GM18951 (cell line): Measurements from ENCODE around the gene CAPN3.

ENCODE experiments used
- POLR2A ChIP-seq: IDR thresholded peaks from 4 replicates; pipeline ENCODE4 v1.6.1; 2011; ENCODE audit warnings: mild to moderate bottlenecking; ENCODE audit not compliant: insufficient read length, insufficient read depth; ENCODE audit errors: extremely low read depth
- in situ Hi-C: fragments of 300-500 bp; cut with MboI; formaldehyde crosslinking; loops from one replicate; pipeline ENCODE4 v1.12.0; 2022; ENCODE audit warnings: low sequenced_read_pairs, mixed read lengths, inconsistent platforms; ENCODE audit not compliant: unreplicated experiment

Gene CAPN3

GRCh38 chr15:42365921-42366550 lies 6.7 kb downstream of the CAPN3 start:
- in situ Hi-C loops, result no loop called here
- TF ChIP-seq POLR2A, result no peak

DNA sequence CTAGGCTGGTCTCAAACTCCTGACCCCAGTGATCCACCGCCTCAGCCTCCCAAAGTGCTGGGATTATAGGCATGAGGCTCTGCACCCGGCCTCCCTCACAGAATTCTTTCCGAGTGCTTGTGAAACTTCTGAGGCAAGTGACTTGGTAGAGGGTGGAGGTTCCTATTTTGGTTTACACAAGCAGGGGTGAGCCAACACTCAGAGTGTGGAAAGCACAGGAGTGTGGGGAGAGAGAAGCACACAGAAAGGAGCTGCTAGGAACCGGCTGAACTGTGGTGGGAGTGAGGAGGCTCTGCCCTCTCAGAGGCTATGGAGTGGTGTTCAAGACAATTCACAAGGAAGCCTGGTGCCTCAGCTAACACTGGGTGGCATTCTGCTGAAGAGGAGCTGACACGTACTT lies 7.7 kb downstream of the CAPN3 start:
- no peak for TF ChIP-seq POLR2A
- in situ Hi-C loops, result no loop called here

- in situ Hi-C loops, result no loop called here
- TF ChIP-seq POLR2A, result no peak
Observed at GRCh38 chr15:42368096-42368495, 8.8 kb downstream of the CAPN3 start.

- no peak for TF ChIP-seq POLR2A
- in situ Hi-C loops, result no loop called here
Observed at GRCh38 chr15:42371096-42371495, 11.8 kb downstream of the CAPN3 start.

GRCh38 chr15:42373274-42373673 lies 14.0 kb downstream of the CAPN3 start:
- TF ChIP-seq POLR2A, result no peak
- in situ Hi-C loops, result no loop called here

DNA sequence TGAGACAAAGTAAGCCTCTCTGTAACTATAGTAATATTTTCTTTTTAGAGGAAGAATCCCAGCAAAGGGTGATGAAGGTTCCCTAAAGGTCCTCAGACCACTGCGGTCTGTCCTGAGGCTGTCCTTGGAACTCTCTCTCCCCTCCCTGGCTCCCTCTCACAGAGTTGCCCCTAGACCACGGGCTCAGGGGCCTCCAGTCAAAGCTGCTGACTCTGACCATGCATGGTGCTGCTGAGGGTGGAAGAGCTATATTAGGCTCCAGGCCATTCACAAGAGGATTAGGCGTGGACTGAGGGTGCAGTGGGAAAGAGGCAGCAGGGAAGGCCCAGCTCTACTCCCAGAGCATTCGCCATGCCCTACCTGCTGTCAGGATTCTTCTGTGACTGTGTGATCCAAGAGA lies 14.6 kb downstream of the CAPN3 start:
- TF ChIP-seq POLR2A, result no peak
- in situ Hi-C loops, result no loop called here

GRCh38 chr15:42374810-42375209 lies 15.5 kb downstream of the CAPN3 start:
- TF ChIP-seq POLR2A, result no peak
- in situ Hi-C loops, result no loop called here

- in situ Hi-C loops, result no loop called here
- no peak for TF ChIP-seq POLR2A
Observed at GRCh38 chr15:42375252-42375651, 16.0 kb downstream of the CAPN3 start.

- in situ Hi-C loops, result no loop called here
- TF ChIP-seq POLR2A, result no peak
Observed at GRCh38 chr15:42375941-42376340, 16.6 kb downstream of the CAPN3 start.

GRCh38 chr15:42378011-42378410 lies 18.7 kb downstream of the CAPN3 start:
- in situ Hi-C loops, result no loop called here
- TF ChIP-seq POLR2A, result no peak

DNA sequence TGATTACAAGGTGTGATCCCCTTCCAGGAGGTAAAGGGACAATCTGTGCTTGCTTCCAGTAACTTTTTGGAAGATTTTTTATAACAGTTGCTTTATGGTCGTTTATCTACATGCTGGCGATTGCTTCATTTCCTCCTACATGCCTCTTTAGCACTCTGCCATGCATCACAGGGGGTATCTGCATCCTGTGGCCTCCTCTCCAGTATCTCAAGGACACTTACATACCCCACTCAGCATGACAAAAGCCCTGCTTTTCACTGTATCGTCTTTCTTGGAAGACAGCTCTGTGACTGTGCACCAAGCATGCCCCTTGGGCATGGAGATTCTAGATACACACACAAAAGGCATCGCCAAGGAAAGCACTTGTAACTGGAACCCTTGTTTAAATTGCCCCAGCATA lies 25.3 kb downstream of the CAPN3 start:
- in situ Hi-C loops, result no loop called here

DNA sequence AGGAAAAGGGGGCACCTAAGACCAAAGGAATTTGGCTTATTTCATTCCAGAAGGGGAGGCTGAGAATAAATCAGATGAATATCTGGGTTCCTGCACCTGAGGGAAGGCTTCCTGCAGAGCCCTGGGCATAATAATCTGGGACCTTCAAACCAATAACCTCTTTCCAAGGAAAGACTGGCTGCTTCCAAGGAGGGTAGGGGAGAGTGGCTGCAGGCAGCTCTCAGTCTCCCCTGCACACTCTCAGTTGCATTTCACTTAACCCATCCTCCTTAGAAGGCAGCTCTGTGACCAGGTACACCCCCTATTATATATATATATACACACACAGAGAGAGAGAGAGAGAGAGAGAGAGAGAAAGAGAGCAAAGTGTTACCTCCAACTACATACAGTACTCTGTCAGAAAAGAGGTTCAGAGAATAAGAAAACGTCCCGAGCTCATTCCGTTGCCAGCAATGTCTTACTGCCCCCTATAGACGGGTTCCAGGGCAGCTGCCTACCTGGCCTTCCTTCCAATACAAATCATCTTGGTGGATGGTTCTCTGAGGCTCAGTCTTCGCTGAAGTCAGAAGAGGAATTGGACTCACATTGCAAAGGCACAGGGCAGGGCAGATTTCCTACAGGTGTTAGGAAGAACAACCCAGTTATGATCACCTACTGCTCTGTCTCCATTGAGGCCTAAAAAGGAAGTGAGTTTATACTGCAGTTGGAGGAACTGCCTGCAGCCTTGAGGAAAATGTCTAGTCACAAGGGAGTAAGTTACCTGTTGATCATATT lies 26.1 kb downstream of the CAPN3 start:
- TF ChIP-seq POLR2A, result no peak
- in situ Hi-C loops, result no loop called here

More for the DNA sequence above, 25.3 kb downstream of the CAPN3 start:
- TF ChIP-seq POLR2A, result no peak

- TF ChIP-seq POLR2A, result no peak
- in situ Hi-C loops, result no loop called here
Observed at GRCh38 chr15:42385980-42386700, 26.8 kb downstream of the CAPN3 start.

DNA sequence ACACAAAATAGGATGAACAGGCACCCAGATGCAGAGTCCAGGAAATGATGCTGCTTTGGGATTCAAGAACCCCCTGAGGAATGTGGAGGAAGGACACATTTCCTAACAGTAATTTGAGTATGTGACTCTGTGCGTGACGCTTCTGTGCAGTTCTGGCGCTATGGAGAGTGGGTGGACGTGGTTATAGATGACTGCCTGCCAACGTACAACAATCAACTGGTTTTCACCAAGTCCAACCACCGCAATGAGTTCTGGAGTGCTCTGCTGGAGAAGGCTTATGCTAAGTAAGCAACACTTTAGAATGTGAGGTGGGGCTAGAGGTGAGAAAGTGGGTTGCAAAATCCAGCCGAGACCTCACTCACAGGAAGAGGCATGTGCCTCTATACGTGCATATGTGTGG lies 28.3 kb downstream of the CAPN3 start:
- in situ Hi-C loops, result no loop called here
- TF ChIP-seq POLR2A, result no peak
